HEK293 (cell line): ENCODE results near the gene ARPIN.

Experiments
- CTCF ChIA-PET: fragments of 350-600 bp; formaldehyde crosslinking; extraction: SDS; loops from one replicate; lab custom pipeline; 2021; ENCODE audit warnings: antibody characterized with exemption; lab: Yijun Ruan, JAX
- POLR2A ChIA-PET: fragments of 300-600 bp; formaldehyde crosslinking; extraction: SDS; loops from one replicate; lab custom pipeline; 2020; ENCODE audit warnings: antibody characterized with exemption, inconsistent platforms; lab: Yijun Ruan, JAX
- H3K27ac ChIP-seq: fragments of 200-500 bp; sonication (Bioruptor generic); 2 replicates; pipeline ENCODE4 v1.5.1; 2014; ENCODE audit warnings: low read depth, low read length, control low read depth, inconsistent platforms; ENCODE audit errors: extremely low read depth
- H3K36me3 ChIP-seq, 2 experiments: fragments of 200-500 bp in 1 of 2; sonication (Bioruptor generic) in 1 of 2; 1 replicate in 1 of 2; 2 replicates in 1 of 2; pipeline ENCODE4 v1.5.1; 2014 to 2017; ENCODE audit warnings: inconsistent platforms in 2 of 2, low read length in 2 of 2; ENCODE audit not compliant: control insufficient read depth in 2 of 2, insufficient read depth in 1 of 2
- H3K4me1 ChIP-seq: fragments of 200-500 bp; sonication (Bioruptor generic); 2 replicates; pipeline ENCODE4 v1.5.1; 2014; ENCODE audit warnings: mild to moderate bottlenecking, low read length, inconsistent platforms; ENCODE audit not compliant: control insufficient read depth, insufficient read depth
- H3K4me3 ChIP-seq: 2 replicates; pipeline ENCODE4 v1.5.1; 2011; ENCODE audit warnings: low read depth, mild to moderate bottlenecking, control low read depth, low read length, moderate library complexity
- H3K9me3 ChIP-seq: fragments of 200-500 bp; sonication (Bioruptor generic); 2 replicates; pipeline ENCODE4 v1.5.1; 2014; ENCODE audit warnings: low read depth, low read length, inconsistent platforms; ENCODE audit not compliant: control insufficient read depth, insufficient read depth
- HOXD13 ChIP-seq: sonication (generic); formaldehyde crosslinking; IDR thresholded peaks from 2 replicates; pipeline ENCODE4 v1.8.0; 2022; ENCODE audit warnings: missing genetic modification reagents, borderline replicate concordance
- KLF10 ChIP-seq: fragments of 450-650 bp; IDR thresholded peaks from 2 replicates; pipeline ENCODE4 v1.5.1; 2018; ENCODE audit warnings: missing biosample characterization, mild to moderate bottlenecking, missing genetic modification characterization
- KLF7 ChIP-seq: fragments of 450-650 bp; formaldehyde crosslinking; IDR thresholded peaks from 2 replicates; pipeline ENCODE4 v1.5.1; 2016; ENCODE audit warnings: missing biosample characterization, missing genetic modification characterization, borderline replicate concordance
- ZFP3 ChIP-seq: fragments of 450-650 bp; formaldehyde crosslinking; IDR thresholded peaks from 2 replicates; pipeline ENCODE4 v1.5.1; 2016; ENCODE audit warnings: low read depth, missing biosample characterization, missing genetic modification characterization
- ZFP69B ChIP-seq: fragments of 450-650 bp; formaldehyde crosslinking; IDR thresholded peaks from 2 replicates; pipeline ENCODE4 v1.5.1; 2016; ENCODE audit warnings: missing biosample characterization, missing genetic modification characterization
- ZNF121 ChIP-seq: fragments of 450-650 bp; formaldehyde crosslinking; IDR thresholded peaks from 2 replicates; pipeline ENCODE4 v1.5.1; 2016; ENCODE audit warnings: missing biosample characterization, missing genetic modification characterization
- ZNF140 ChIP-seq: fragments of 450-650 bp; formaldehyde crosslinking; IDR thresholded peaks from 2 replicates; pipeline ENCODE4 v1.5.1; 2016; ENCODE audit warnings: missing biosample characterization, missing genetic modification characterization
- ZNF184 ChIP-seq: fragments of 450-650 bp; IDR thresholded peaks from 2 replicates; pipeline ENCODE4 v1.5.1; 2018; ENCODE audit warnings: missing biosample characterization, mild to moderate bottlenecking, missing genetic modification characterization
- ZNF19 ChIP-seq: fragments of 450-650 bp; formaldehyde crosslinking; IDR thresholded peaks from 2 replicates; pipeline ENCODE4; 2016; ENCODE audit warnings: missing biosample characterization, missing genetic modification characterization, low read depth
- ZNF2 ChIP-seq: fragments of 450-650 bp; formaldehyde crosslinking; IDR thresholded peaks from 2 replicates; pipeline ENCODE4 v1.5.1; 2016; ENCODE audit warnings: missing biosample characterization, missing genetic modification characterization
- ZNF221 ChIP-seq: fragments of 450-650 bp; formaldehyde crosslinking; IDR thresholded peaks from 2 replicates; pipeline ENCODE4 v1.5.1; 2017; ENCODE audit warnings: missing biosample characterization, missing genetic modification characterization, borderline replicate concordance
- ZNF23 ChIP-seq: fragments of 450-650 bp; formaldehyde crosslinking; IDR thresholded peaks from 2 replicates; pipeline ENCODE4 v1.5.1; 2016; ENCODE audit warnings: missing biosample characterization, missing genetic modification characterization, borderline replicate concordance
- ZNF248 ChIP-seq: fragments of 450-650 bp; formaldehyde crosslinking; IDR thresholded peaks from 2 replicates; pipeline ENCODE4 v1.5.1; 2017; ENCODE audit warnings: missing biosample characterization, missing genetic modification characterization
- ZNF366 ChIP-seq: fragments of 450-650 bp; formaldehyde crosslinking; conservative IDR thresholded peaks from 2 replicates; pipeline ENCODE4 v1.5.1; 2016; ENCODE audit warnings: missing biosample characterization, missing genetic modification characterization
- ZNF473 ChIP-seq: fragments of 450-650 bp; formaldehyde crosslinking; IDR thresholded peaks from 2 replicates; pipeline ENCODE4 v1.5.1; 2017; ENCODE audit warnings: missing biosample characterization, missing genetic modification characterization
- ZNF501 ChIP-seq: fragments of 450-650 bp; formaldehyde crosslinking; IDR thresholded peaks from 2 replicates; pipeline ENCODE4 v1.5.1; 2016; ENCODE audit warnings: missing biosample characterization, missing genetic modification characterization
- ZNF548 ChIP-seq: fragments of 450-650 bp; formaldehyde crosslinking; IDR thresholded peaks from 2 replicates; pipeline ENCODE4 v1.5.1; 2016; ENCODE audit warnings: missing biosample characterization, missing genetic modification characterization
- ZNF555 ChIP-seq: fragments of 450-650 bp; formaldehyde crosslinking; conservative IDR thresholded peaks from 2 replicates; pipeline ENCODE4 v1.5.1; 2017; ENCODE audit warnings: missing biosample characterization, mild to moderate bottlenecking, missing genetic modification characterization, inconsistent platforms
- ZNF610 ChIP-seq: fragments of 450-650 bp; formaldehyde crosslinking; IDR thresholded peaks from 2 replicates; pipeline ENCODE4 v1.5.1; 2016; ENCODE audit warnings: missing biosample characterization, missing genetic modification characterization, borderline replicate concordance
- ZNF658 ChIP-seq: fragments of 450-650 bp; formaldehyde crosslinking; IDR thresholded peaks from 2 replicates; pipeline ENCODE4; 2016; ENCODE audit warnings: missing biosample characterization, missing genetic modification characterization
- ZNF707 ChIP-seq: fragments of 450-650 bp; formaldehyde crosslinking; IDR thresholded peaks from 2 replicates; pipeline ENCODE4 v1.5.1; 2016; ENCODE audit warnings: missing biosample characterization, missing genetic modification characterization
- ZNF830 ChIP-seq: fragments of 450-650 bp; IDR thresholded peaks from 2 replicates; pipeline ENCODE4 v1.5.0; 2018; ENCODE audit warnings: missing biosample characterization, missing genetic modification characterization, low read depth, mild to moderate bottlenecking, moderate library complexity
- ZSCAN23 ChIP-seq: fragments of 450-650 bp; formaldehyde crosslinking; IDR thresholded peaks from 2 replicates; pipeline ENCODE4 v1.5.1; 2016; ENCODE audit warnings: missing biosample characterization, missing genetic modification characterization
- ZSCAN4 ChIP-seq: fragments of 450-650 bp; formaldehyde crosslinking; IDR thresholded peaks from 2 replicates; pipeline ENCODE4 v1.5.1; 2017; ENCODE audit warnings: missing biosample characterization, missing genetic modification characterization
- TF ChIP-seq, protein P1 (sequence below): fragments of 450-650 bp; formaldehyde crosslinking; IDR thresholded peaks from 2 replicates; pipeline ENCODE4 v1.5.1; 2016; ENCODE audit warnings: missing biosample characterization, missing genetic modification characterization
- TF ChIP-seq, protein P2 (sequence below): fragments of 450-650 bp; formaldehyde crosslinking; IDR thresholded peaks from 2 replicates; pipeline ENCODE4 v1.5.1; 2017; ENCODE audit warnings: missing biosample characterization, missing genetic modification characterization
- TF ChIP-seq, protein P3 (sequence below): fragments of 450-650 bp; formaldehyde crosslinking; IDR thresholded peaks from 2 replicates; pipeline ENCODE4 v1.5.1; 2017; ENCODE audit warnings: missing biosample characterization, missing genetic modification characterization

The ARPIN gene

GRCh38 chr15:89863918-89864317 is 48.8 kb downstream of the ARPIN start:
- H3K4me3 ChIP-seq = no peak overlapping the region
- H3K36me3 ChIP-seq = peaks cover 39 to 49% of the 10 kb centered on the region in 2 experiments
- TF ChIP-seq ZNF248 (no peak), ZFP3 (tag by site-specific recombination) (no peak), ZSCAN23 (tag by site-specific recombination) (no peak), ZNF140 (no peak), KLF7 (tag by site-specific recombination) (no peak), HOXD13 (CRISPR knock-in tag) (no peak), ZNF2 (tag by site-specific recombination) (no peak), ZSCAN4 (tag by site-specific recombination) (no peak), KLF10 (tag by site-specific recombination) (no peak), ZNF184 (tag by site-specific recombination) (no peak), ZNF23 (tag by site-specific recombination) (no peak), ZNF19 (tag by site-specific recombination) (no peak), ZNF366 (tag by site-specific recombination) (no peak), ZNF658 (tag by site-specific recombination) (no peak), ZNF221 (no peak), ZNF121 (tag by site-specific recombination) (no peak), ZNF610 (no peak), ZNF830 (no peak), ZNF473 (tag by site-specific recombination) (no peak)
- TF ChIP-seq, protein P1, sequence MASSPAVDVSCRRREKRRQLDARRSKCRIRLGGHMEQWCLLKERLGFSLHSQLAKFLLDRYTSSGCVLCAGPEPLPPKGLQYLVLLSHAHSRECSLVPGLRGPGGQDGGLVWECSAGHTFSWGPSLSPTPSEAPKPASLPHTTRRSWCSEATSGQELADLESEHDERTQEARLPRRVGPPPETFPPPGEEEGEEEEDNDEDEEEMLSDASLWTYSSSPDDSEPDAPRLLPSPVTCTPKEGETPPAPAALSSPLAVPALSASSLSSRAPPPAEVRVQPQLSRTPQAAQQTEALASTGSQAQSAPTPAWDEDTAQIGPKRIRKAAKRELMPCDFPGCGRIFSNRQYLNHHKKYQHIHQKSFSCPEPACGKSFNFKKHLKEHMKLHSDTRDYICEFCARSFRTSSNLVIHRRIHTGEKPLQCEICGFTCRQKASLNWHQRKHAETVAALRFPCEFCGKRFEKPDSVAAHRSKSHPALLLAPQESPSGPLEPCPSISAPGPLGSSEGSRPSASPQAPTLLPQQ (tag by site-specific recombination) = no peak
- H3K9me3 ChIP-seq = no peaks in the 10 kb centered on the region
- no peak overlapping the region for H3K27ac ChIP-seq
- ChIA-PET CTCF (interaction anchor here (0.9 to 3.9 kb wide), 4 partner anchors 11 to 108 kb away, joined by 3 to 45 read pairs (median 9); no protein-coding TSS in a partner anchor), POLR2A (no interaction called here)
- H3K4me1 ChIP-seq = no peaks in the 10 kb centered on the region

- no peaks in the 10 kb centered on the region for H3K9me3 ChIP-seq
- ChIA-PET CTCF (interaction anchor here (0.7 to 2.6 kb wide), 5 partner anchors 14 to 210 kb away, joined by 3 to 17 read pairs (median 5); no protein-coding TSS in a partner anchor), POLR2A (interaction anchor here (1.5 kb wide), 1 partner anchor 33 kb away, joined by 3 read pairs; the partner anchor contains the start of gene AP3S2)
- H3K4me1 ChIP-seq = no peaks in the 10 kb centered on the region
- H3K36me3 ChIP-seq = peaks cover 37 to 64% of the 10 kb centered on the region in 2 experiments
- H3K4me3 ChIP-seq = no peak overlapping the region
- H3K27ac ChIP-seq = no peak overlapping the region
- TF ChIP-seq, protein P1 (tag by site-specific recombination) = no peak
- no peak for TF ChIP-seq HOXD13 (CRISPR knock-in tag)
- no peak for TF ChIP-seq ZNF548
- TF ChIP-seq, protein P2, sequence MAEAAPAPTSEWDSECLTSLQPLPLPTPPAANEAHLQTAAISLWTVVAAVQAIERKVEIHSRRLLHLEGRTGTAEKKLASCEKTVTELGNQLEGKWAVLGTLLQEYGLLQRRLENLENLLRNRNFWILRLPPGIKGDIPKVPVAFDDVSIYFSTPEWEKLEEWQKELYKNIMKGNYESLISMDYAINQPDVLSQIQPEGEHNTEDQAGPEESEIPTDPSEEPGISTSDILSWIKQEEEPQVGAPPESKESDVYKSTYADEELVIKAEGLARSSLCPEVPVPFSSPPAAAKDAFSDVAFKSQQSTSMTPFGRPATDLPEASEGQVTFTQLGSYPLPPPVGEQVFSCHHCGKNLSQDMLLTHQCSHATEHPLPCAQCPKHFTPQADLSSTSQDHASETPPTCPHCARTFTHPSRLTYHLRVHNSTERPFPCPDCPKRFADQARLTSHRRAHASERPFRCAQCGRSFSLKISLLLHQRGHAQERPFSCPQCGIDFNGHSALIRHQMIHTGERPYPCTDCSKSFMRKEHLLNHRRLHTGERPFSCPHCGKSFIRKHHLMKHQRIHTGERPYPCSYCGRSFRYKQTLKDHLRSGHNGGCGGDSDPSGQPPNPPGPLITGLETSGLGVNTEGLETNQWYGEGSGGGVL (tag by site-specific recombination) = no peak
- no peak for TF ChIP-seq ZFP69B (tag by site-specific recombination)
- no peak for TF ChIP-seq ZNF501 (tag by site-specific recombination)
- TF ChIP-seq ZNF555 = no peak
- TF ChIP-seq ZNF366 (tag by site-specific recombination) = no peak
- no peak for TF ChIP-seq ZNF707
- TF ChIP-seq, protein P3, sequence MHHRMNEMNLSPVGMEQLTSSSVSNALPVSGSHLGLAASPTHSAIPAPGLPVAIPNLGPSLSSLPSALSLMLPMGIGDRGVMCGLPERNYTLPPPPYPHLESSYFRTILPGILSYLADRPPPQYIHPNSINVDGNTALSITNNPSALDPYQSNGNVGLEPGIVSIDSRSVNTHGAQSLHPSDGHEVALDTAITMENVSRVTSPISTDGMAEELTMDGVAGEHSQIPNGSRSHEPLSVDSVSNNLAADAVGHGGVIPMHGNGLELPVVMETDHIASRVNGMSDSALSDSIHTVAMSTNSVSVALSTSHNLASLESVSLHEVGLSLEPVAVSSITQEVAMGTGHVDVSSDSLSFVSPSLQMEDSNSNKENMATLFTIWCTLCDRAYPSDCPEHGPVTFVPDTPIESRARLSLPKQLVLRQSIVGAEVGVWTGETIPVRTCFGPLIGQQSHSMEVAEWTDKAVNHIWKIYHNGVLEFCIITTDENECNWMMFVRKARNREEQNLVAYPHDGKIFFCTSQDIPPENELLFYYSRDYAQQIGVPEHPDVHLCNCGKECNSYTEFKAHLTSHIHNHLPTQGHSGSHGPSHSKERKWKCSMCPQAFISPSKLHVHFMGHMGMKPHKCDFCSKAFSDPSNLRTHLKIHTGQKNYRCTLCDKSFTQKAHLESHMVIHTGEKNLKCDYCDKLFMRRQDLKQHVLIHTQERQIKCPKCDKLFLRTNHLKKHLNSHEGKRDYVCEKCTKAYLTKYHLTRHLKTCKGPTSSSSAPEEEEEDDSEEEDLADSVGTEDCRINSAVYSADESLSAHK (tag by site-specific recombination) = no peak
Measured at GRCh38 chr15:89860891-89861290, 51.9 kb downstream of the ARPIN start.
